GM12878 (cell line): ENCODE measurements around the gene FAM98C.

Experiments used
- DPF2 ChIP-seq: fragments of 450-650 bp; IDR thresholded peaks from 2 replicates; pipeline ENCODE4 v1.6.1; 2017; ENCODE audit warnings: mild to moderate bottlenecking
- EP300 ChIP-seq, 2 experiments: fragments of 150-350 bp in 1 of 2; IDR thresholded peaks; 2 replicates each; pipeline ENCODE4 v1.6.1; 2011 to 2012; ENCODE audit warnings: low read depth in 2 of 2, low read length in 2 of 2, borderline replicate concordance in 1 of 2, improper control_type of control experiment in 1 of 2, inconsistent platforms in 1 of 2; ENCODE audit not compliant: control insufficient read depth in 1 of 2
- EZH2 ChIP-seq: IDR thresholded peaks from 2 replicates; pipeline ENCODE4 v1.6.1; 2012; ENCODE audit warnings: low read depth, mild to moderate bottlenecking, control low read depth, inconsistent platforms, low read length, borderline replicate concordance; ENCODE audit not compliant: control insufficient read depth
- GABPA ChIP-seq: IDR thresholded peaks from 2 replicates; pipeline ENCODE4 v1.6.1; 2014; ENCODE audit warnings: antibody characterized with exemption, low read depth, mild to moderate bottlenecking, inconsistent platforms
- HDAC2 ChIP-seq: fragments of 200-600 bp; sonication (generic); IDR thresholded peaks from 2 replicates; pipeline ENCODE4 v1.6.1; 2017
- JUND ChIP-seq: IDR thresholded peaks from 2 replicates; pipeline ENCODE4 v1.6.1; 2012; ENCODE audit warnings: low read depth, mild to moderate bottlenecking, low read length, improper control_type of control experiment, moderate library complexity
- POLR2A ChIP-seq: IDR thresholded peaks from 2 replicates; pipeline ENCODE4 v1.6.1; 2011; ENCODE audit warnings: low read depth, mild to moderate bottlenecking, low read length
- SP1 ChIP-seq: IDR thresholded peaks from one replicate; pipeline ENCODE4 v1.6.1; 2011; ENCODE audit warnings: low read depth, low read length
- TAF1 ChIP-seq: IDR thresholded peaks from 2 replicates; pipeline ENCODE4 v1.6.1; 2011; ENCODE audit warnings: mild to moderate bottlenecking, low read depth, low read length, borderline replicate concordance
- ZZZ3 ChIP-seq: IDR thresholded peaks from 2 replicates; pipeline ENCODE4 v1.6.1; 2011; ENCODE audit warnings: low read depth; ENCODE audit not compliant: control insufficient read depth, insufficient read length
- TF ChIP-seq, protein P1 (sequence below), 3 experiments: IDR thresholded peaks in 2 of 3; conservative IDR thresholded peaks in 1 of 3; 2 replicates each; pipeline ENCODE4 v1.5.1; 2011; ENCODE audit warnings: low read depth in 3 of 3, low read length in 3 of 3, mild to moderate bottlenecking in 3 of 3, control low read depth in 2 of 3, moderate library complexity in 2 of 3, inconsistent platforms in 1 of 3, mixed read lengths in 1 of 3; ENCODE audit not compliant: control insufficient read depth in 2 of 3, insufficient read depth in 1 of 3; ENCODE audit errors: extremely low read depth in 1 of 3
- TF ChIP-seq, protein P2 (sequence below): IDR thresholded peaks from 2 replicates; pipeline ENCODE4 v1.6.1; 2012; ENCODE audit warnings: mild to moderate bottlenecking, low read depth, low read length

DNA sequence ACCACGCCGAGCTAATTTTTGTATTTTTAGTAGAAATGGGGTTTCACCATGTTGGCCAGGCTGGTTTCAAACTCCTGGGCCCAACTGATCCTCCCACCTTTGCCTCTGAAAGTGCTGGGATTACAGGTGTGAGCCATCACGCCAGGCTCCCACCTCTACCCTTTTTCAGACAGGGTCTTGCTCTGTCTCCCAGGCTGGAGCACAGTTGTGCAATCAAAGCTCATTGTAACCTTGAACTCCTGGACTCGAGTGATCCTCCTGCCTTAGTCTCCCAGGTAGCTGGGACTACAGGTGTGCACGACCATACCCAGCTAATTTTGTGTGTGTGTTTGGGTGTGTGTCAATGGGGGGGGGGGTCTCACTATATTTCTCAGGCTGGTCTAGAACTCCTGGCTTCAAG, 21.4 kb downstream of the FAM98C start:
- TF ChIP-seq, protein P1, sequence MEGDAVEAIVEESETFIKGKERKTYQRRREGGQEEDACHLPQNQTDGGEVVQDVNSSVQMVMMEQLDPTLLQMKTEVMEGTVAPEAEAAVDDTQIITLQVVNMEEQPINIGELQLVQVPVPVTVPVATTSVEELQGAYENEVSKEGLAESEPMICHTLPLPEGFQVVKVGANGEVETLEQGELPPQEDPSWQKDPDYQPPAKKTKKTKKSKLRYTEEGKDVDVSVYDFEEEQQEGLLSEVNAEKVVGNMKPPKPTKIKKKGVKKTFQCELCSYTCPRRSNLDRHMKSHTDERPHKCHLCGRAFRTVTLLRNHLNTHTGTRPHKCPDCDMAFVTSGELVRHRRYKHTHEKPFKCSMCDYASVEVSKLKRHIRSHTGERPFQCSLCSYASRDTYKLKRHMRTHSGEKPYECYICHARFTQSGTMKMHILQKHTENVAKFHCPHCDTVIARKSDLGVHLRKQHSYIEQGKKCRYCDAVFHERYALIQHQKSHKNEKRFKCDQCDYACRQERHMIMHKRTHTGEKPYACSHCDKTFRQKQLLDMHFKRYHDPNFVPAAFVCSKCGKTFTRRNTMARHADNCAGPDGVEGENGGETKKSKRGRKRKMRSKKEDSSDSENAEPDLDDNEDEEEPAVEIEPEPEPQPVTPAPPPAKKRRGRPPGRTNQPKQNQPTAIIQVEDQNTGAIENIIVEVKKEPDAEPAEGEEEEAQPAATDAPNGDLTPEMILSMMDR (IDR thresholded peaks at IDR 0.05 in 2 of 3, conservative IDR thresholded peaks at IDR 0.05 in 1 of 3; ENCODE audit: control insufficient read depth in 2 of 3, extremely low read depth in 1 of 3, insufficient read depth in 1 of 3, low read depth in 3 of 3, low read length in 3 of 3): no peak
- TF ChIP-seq, protein P2, sequence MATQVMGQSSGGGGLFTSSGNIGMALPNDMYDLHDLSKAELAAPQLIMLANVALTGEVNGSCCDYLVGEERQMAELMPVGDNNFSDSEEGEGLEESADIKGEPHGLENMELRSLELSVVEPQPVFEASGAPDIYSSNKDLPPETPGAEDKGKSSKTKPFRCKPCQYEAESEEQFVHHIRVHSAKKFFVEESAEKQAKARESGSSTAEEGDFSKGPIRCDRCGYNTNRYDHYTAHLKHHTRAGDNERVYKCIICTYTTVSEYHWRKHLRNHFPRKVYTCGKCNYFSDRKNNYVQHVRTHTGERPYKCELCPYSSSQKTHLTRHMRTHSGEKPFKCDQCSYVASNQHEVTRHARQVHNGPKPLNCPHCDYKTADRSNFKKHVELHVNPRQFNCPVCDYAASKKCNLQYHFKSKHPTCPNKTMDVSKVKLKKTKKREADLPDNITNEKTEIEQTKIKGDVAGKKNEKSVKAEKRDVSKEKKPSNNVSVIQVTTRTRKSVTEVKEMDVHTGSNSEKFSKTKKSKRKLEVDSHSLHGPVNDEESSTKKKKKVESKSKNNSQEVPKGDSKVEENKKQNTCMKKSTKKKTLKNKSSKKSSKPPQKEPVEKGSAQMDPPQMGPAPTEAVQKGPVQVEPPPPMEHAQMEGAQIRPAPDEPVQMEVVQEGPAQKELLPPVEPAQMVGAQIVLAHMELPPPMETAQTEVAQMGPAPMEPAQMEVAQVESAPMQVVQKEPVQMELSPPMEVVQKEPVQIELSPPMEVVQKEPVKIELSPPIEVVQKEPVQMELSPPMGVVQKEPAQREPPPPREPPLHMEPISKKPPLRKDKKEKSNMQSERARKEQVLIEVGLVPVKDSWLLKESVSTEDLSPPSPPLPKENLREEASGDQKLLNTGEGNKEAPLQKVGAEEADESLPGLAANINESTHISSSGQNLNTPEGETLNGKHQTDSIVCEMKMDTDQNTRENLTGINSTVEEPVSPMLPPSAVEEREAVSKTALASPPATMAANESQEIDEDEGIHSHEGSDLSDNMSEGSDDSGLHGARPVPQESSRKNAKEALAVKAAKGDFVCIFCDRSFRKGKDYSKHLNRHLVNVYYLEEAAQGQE: no peak
- TF ChIP-seq DPF2: no peak
- no peak for TF ChIP-seq EP300 (IDR thresholded peaks at IDR 0.05; ENCODE audit: borderline replicate concordance in 1 of 2, control insufficient read depth in 1 of 2, low read depth in 2 of 2, low read length in 2 of 2)
- TF ChIP-seq GABPA: no peak
- TF ChIP-seq HDAC2: no peak
- TF ChIP-seq TAF1: no peak
- no peak for TF ChIP-seq SP1
- no peak for TF ChIP-seq JUND
- no peak for TF ChIP-seq ZZZ3
- no peak for TF ChIP-seq EZH2
- TF ChIP-seq POLR2A: no peak
